HFF-Myc (cell line): ENCODE data around the gene ITPKB.

Experiments used
- DNase-seq: peaks from one replicate; pipeline ENCODE4 v3.0.0-alpha.2; 2011; ENCODE audit warnings: low read depth; ENCODE audit errors: extremely low read depth
- H3K4me3 ChIP-seq: replicated peaks from 2 replicates; pipeline ENCODE4 v1.5.1; 2011; ENCODE audit warnings: low read depth, mild to moderate bottlenecking, control low read depth, low read length
- CTCF ChIP-seq: IDR thresholded peaks from 2 replicates; pipeline ENCODE4 v1.5.1; 2012; ENCODE audit warnings: mild to moderate bottlenecking, low read depth, low read length, control low read depth; ENCODE audit errors: missing control alignments

The ITPKB gene

GRCh38 chr1:226662642-226663326, 76.3 kb downstream of the ITPKB start:
- TF ChIP-seq CTCF = no peak
- peak; percentile 91 for DNase-seq
- H3K4me3 ChIP-seq = peak overlapping the region; percentile 8; the same call in 1 of the 2 replicates

GRCh38 chr1:226661965-226662364, 77.1 kb downstream of the ITPKB start:
- TF ChIP-seq CTCF = no peak
- no peak for DNase-seq
- no peak overlapping the region for H3K4me3 ChIP-seq

- no peak for DNase-seq
- TF ChIP-seq CTCF = no peak
- H3K4me3 ChIP-seq = no peak overlapping the region
These were observed 77.8 kb downstream of the ITPKB start for GRCh38 chr1:226661271-226661670.

GRCh38 chr1:226660410-226661182, 78.5 kb downstream of the ITPKB start:
- TF ChIP-seq CTCF = no peak
- DNase-seq = no peak
- no peak overlapping the region for H3K4me3 ChIP-seq

- no peak overlapping the region for H3K4me3 ChIP-seq
- no peak for DNase-seq
These were observed 79.4 kb downstream of the ITPKB start for GRCh38 chr1:226659641-226660040.

GRCh38 chr1:226659136-226659535, 79.9 kb downstream of the ITPKB start:
- no peak for TF ChIP-seq CTCF
- no peak overlapping the region for H3K4me3 ChIP-seq
- no peak for DNase-seq

More at GRCh38 chr1:226659641-226660040, 79.4 kb downstream of the ITPKB start:
- no peak for TF ChIP-seq CTCF
